Muscle of leg (tissue), 11 donors: ENCODE measurements around the gene PTGES2. TPM values are rescaled to one million over a fixed set of nuclear protein-coding genes. Genes with fewer than 3 reads are reported as not detected.
"Not testable (repeated sequence)": the region's sequence is repeated elsewhere in the genome, so short reads cannot be mapped to it uniquely, and the experiment has no call there.

ENCODE experiments used
- DNase-seq: peaks from one replicate; pipeline ENCODE4 v3.0.0; 2013
- H3K27ac ChIP-seq: one replicate; pipeline ENCODE4 v1.5.1; 2013; ENCODE audit warnings: mild to moderate bottlenecking, low read length, control low read depth
- H3K27me3 ChIP-seq: one replicate; pipeline ENCODE4 v1.6.1; 2013; ENCODE audit warnings: low read length; ENCODE audit not compliant: control insufficient read depth, insufficient read depth
- H3K36me3 ChIP-seq: one replicate; pipeline ENCODE4 v1.6.1; 2013; ENCODE audit warnings: low read length; ENCODE audit not compliant: control insufficient read depth, insufficient read depth
- H3K4me1 ChIP-seq: one replicate; pipeline ENCODE4 v1.6.1; 2013; ENCODE audit warnings: low read length; ENCODE audit not compliant: control insufficient read depth, insufficient read depth
- H3K4me3 ChIP-seq: one replicate; pipeline ENCODE4 v1.5.1; 2013; ENCODE audit warnings: low read length, control low read depth
- H3K9me3 ChIP-seq: replicated peaks from 2 replicates; pipeline ENCODE4 v1.6.1; 2013; ENCODE audit warnings: low read depth, low read length; ENCODE audit not compliant: control insufficient read depth
- WGBS: methylation state at CpG from one replicate; pipeline ENCODE4 v1.1.5; 2013; ENCODE audit warnings: missing lambda C conversion rate; ENCODE audit not compliant: insufficient coverage; 5-methylcytosine and 5-hydroxymethylcytosine counted together
- polyA plus RNA-seq, 8 donors: library from polyadenylated mRNA; unstranded; fragments of 120-200 nt; gene quantifications; one replicate each; pipeline versions ENCODE4 v1.2.1 to v1.2.3, GENCODE V29; 2013; ENCODE audit warnings: inconsistent platforms in 1 of 8, low replicate concordance in 1 of 8; ENCODE audit not compliant: insufficient read length in 8 of 8, insufficient read depth in 1 of 8
- total RNA-seq: library from RNA; stranded (reverse); fragments of 120-200 nt; gene quantifications from one replicate; pipeline ENCODE4 v1.2.4, GENCODE V29; 2013

Gene PTGES2
- total and polyA plus RNA-seq, 9 donors = 30.1 to 45.3 (median 41.3) TPM

DNA sequence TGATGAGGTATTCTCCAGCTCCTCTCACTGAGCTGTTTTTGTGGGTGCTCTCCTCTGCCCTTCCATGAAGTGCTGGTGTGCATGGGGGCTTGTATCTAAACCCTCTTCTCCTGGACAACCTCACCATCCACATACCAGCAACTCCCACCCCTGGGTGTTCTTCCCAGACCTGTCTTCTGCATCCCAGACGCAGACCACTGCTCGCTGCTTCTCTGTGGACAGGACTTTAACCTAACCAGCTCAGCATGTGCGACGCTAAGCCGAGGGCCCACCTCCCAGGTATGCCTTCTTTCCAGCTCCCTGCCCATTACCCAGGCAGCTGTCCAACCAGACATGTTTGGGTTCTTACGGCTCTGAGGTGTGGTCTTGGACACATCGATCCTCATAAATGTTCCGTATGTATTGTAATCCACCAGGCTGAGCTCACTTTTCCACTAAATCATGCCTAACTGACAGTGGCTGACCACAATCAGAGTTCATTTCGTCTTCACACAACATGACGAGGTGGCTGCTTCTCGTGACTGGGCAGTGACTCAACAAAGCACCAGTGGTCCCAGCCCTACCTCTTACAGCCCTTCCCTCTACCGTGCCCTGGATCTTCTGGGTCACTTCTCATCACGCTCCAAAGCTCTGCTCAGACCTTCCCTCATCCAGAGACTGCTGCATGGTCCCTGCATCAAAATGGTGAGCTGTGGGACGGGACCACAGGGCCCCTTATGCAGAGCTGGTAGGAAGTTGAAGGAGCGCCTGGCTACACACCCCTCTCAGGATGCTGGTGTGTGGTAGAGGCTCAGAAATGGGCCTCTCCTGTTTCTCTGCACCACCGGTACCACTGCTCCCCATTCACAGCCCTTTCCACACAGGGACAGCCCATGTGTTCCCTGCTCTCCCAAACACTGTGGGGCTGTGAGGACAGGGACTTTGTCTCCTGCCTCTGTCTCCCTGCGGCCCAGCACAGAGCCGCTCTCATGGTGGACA lies 9.6 kb upstream of the PTGES2 start:
- no peak for DNase-seq
- no peak overlapping the region for H3K4me3 ChIP-seq
- 81% methylated on average over 13 of the region's 18 CpGs for WGBS

DNA sequence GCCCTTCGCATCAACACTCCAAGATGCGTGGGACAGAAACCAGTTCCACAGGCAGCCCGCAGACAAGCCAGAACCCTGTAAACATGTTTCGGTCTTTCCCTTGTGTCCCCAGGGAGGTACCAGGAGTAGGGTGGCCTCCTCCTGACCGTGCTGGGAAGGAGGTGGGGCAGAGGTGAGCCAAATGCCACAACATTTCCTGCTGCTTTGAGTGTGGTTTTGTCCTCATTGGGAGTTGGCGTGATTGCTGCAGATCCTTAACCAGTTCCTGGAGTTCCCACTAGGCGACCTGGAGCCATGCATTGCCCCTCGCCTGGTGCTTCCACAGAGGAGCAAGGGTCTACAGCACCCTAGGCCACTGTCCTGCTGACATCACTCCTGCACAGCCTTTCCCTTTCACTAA lies 8.0 kb upstream of the PTGES2 start:
- H3K9me3 ChIP-seq, H3K36me3 ChIP-seq, H3K4me3 ChIP-seq, H3K27ac ChIP-seq, H3K27me3 ChIP-seq, DNase-seq: not testable (repeated sequence)
- 66% methylated on average over 4 of the region's 8 CpGs for WGBS
- peaks cover 30% of the 10 kb centered on the region for H3K4me1 ChIP-seq

More for the DNA sequence above, 9.6 kb upstream of the PTGES2 start:
- Histone ChIP-seq H3K36me3 (no peaks in the 10 kb centered on the region), H3K9me3 (no peaks in the 10 kb centered on the region), H3K4me1 (peaks cover 21% of the 10 kb centered on the region), H3K27me3 (peaks cover 4% of the 10 kb centered on the region), H3K27ac (no peak overlapping the region)

DNA sequence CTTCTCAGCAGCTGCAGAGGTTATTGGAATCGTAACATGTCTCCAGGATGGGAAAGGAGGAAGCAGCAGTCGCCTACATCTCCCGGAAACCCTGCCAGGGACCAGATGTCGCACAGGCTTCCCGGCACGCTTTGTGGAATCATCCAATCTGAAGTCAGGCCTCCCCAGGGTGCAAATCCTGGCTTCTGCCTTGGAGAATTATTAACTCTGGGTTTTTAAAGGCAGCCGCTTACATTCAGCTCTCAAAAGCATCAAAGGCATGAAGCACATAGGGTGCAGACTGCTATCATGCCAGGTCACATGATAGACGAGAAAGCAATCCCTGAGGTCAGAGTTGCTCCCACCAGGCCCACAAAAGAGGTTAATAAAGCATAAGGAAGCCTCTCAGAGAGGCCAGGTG lies 4.6 kb upstream of the PTGES2 start:
- not testable (repeated sequence) for H3K27me3 ChIP-seq, H3K9me3 ChIP-seq, H3K4me3 ChIP-seq, H3K36me3 ChIP-seq
- Histone ChIP-seq H3K27ac (peak overlapping the region; percentile 84), H3K4me1 (peaks cover 25% of the 10 kb centered on the region)
- 7% methylated on average over 7 of the region's 8 CpGs for WGBS
- peak; percentile 87 for DNase-seq

DNA sequence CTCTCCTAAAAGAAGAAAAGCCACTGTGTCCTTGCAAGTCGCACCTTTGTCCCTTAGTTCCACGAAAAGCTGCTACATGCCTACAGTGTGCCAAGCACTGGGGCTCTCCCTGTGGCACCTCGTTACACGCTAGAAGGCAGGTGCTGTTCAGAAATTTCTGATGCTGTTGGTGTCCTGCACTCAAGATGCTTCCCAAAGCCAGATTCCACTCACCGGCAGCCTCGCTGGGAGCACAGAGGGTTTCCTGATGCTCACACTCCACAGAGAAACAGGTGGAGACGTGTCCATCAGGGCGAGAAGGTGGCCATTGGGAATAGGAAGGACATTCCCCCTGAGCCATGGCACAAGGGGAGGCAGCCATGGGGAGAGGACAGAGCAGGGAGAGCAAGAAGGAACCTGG lies 3.8 kb upstream of the PTGES2 start:
- not testable (repeated sequence) for H3K27me3 ChIP-seq, H3K36me3 ChIP-seq, H3K9me3 ChIP-seq, DNase-seq, H3K4me3 ChIP-seq
- WGBS = 72% methylated on average over 6 of the region's 8 CpGs
- Histone ChIP-seq H3K4me1 (peaks cover 30% of the 10 kb centered on the region), H3K27ac (peak overlapping the region; percentile 84)

DNA sequence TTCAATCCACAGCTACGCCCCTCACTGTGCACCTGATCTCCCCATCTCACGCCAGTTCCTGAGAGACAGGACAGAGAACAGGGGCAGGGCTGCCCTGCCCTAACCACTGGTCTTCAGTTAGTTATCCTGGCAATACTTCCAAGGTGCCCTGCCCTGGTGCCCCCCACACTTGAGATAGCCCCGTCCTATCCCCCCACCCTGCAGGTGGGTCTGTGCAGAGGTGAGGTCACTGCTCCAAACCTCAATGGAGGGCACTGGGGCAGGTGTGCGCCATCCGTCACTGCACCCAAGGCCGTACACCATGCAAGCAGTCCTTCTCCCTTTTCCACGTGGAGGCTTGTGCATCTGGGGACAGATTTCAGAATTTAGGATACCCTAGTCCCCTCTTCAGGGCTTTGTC lies 3.1 kb upstream of the PTGES2 start:
- H3K4me1 ChIP-seq = peaks cover 37% of the 10 kb centered on the region
- not testable (repeated sequence) for H3K9me3 ChIP-seq, H3K27me3 ChIP-seq, H3K36me3 ChIP-seq, H3K4me3 ChIP-seq, H3K27ac ChIP-seq, DNase-seq
- WGBS = 83% methylated on average over 1 of the region's 7 CpGs

DNA sequence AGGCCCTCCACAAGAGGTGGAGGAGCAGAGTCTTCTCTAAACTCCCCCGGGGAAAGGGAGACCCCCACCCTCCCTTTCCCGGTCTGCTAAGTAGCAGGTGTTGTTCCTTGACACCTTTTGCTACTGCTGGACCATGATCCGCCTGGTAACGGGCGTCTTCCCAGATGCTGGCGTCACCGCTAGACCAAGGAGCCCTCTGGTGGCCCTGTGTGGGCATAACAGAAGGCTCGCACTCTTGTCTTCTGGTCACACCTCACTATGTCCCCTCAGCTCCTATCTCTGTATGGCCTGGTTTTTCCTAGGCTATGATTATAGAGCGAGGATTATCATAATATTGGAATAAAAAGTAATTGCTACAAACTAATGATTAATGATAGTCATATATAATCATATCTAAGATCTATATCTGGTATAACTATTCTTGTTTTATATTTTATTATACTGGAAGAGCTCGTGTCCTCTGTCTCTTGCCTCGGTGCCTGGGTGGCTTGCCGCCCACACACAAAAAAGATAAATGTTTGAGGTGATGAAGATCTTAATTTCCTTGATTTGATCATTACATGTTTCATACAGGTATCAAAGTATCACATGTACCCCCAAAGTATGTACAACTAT lies 2.6 kb upstream of the PTGES2 start:
- not testable (repeated sequence) for H3K27me3 ChIP-seq, DNase-seq
- peaks cover 39% of the 10 kb centered on the region for H3K4me1 ChIP-seq

DNA sequence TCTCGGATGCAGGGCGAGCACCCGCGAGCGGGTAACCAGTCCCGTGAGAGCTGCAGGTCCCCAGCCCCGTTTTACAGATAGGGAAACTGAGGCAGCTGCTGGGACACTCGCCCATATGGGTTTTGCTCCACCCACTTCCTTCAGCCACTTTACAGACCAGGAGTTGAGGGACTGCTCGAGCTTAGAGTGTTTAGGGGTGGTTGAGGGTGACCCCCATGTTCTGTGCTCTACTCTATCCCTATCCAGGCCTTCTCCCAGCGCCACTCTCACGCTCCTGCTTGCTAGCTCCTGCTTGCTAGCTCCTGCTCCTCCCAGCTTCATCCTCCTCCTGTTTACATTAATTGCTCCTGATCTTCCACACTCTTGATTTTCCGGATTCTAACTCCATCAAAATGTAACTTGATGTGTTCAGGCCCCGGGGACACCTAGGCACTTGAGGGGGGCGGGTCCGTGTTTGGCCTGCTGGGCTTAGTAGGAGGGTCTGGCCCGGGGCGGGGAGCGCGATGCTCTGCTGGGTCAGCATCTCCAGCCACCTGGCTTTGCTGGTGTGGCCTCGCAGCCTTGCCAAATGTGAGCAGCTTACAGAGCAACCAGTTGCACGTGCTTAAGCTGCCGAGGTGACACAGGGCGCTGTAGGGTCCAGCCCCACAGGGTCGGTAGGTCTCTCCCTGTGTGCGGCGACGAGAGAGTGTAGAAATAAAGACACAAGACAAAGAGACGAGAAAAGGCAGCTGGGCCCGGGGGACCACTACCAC lies 1.5 kb upstream of the PTGES2 start:
- Histone ChIP-seq H3K27me3 (no peaks in the 10 kb centered on the region), H3K27ac (no peak overlapping the region), H3K9me3 (no peaks in the 10 kb centered on the region), H3K36me3 (peaks cover 13% of the 10 kb centered on the region), H3K4me3 (peak overlapping the region; percentile 99), H3K4me1 (peaks cover 39% of the 10 kb centered on the region)
- peak; percentile 40 for DNase-seq
- 64% methylated on average over 19 of the region's 29 CpGs for WGBS

More for the DNA sequence above, 2.6 kb upstream of the PTGES2 start:
- not testable (repeated sequence) for H3K27ac ChIP-seq, H3K9me3 ChIP-seq, H3K4me3 ChIP-seq, H3K36me3 ChIP-seq
- no CpG with 5 or more reads among the region's 12 CpGs for WGBS

DNA sequence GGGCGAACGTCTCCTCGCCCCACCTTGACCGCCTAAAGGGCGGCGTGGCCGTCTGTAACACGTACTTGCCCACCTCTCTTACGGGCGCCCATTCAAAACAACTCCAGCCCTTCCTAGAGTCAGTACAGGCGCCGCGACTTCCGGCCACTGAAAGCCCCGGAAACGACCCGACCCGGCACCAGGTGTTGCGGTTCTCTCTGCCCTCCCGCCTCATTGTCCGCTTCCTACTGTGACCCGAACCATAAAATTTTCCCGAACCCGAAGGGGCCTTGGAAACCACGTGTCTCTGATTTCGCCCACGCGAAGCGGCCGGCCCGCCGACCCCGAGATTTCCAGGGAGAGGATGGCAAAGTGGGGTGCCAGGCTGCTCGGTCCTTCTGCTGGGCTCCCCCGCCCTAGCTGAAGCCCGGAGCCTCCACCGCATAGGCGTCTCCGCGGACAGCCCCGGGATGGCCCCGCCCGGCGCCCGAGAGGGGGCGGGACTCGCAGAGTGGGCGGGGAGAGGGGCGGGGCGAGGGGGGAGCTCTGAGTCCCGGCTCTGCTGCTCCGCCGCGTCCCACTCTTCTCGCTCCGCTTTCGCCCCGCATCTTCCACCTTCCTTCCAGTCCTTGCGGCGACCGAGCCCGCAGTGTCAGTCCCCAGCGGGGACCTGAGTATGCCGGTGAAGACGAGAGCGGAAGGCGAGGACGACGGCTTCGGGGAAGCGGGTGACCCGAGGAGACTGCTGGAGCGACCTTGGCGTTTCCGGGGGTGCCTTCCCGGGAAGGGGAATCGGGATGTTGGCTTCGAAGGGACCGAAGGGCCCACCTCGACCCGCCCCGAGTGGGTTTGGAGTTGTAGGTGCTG lies 684 bp upstream of the PTGES2 start:
- DNase-seq = peak; percentile 98
- Histone ChIP-seq H3K9me3 (no peaks in the 10 kb centered on the region), H3K4me1 (peaks cover 39% of the 10 kb centered on the region), H3K27me3 (no peaks in the 10 kb centered on the region), H3K36me3 (peaks cover 17% of the 10 kb centered on the region), H3K27ac (peak overlapping the region; percentile 97), H3K4me3 (peak overlapping the region; percentile 99)
- 0% methylated on average over 66 of the region's 82 CpGs for WGBS

DNA sequence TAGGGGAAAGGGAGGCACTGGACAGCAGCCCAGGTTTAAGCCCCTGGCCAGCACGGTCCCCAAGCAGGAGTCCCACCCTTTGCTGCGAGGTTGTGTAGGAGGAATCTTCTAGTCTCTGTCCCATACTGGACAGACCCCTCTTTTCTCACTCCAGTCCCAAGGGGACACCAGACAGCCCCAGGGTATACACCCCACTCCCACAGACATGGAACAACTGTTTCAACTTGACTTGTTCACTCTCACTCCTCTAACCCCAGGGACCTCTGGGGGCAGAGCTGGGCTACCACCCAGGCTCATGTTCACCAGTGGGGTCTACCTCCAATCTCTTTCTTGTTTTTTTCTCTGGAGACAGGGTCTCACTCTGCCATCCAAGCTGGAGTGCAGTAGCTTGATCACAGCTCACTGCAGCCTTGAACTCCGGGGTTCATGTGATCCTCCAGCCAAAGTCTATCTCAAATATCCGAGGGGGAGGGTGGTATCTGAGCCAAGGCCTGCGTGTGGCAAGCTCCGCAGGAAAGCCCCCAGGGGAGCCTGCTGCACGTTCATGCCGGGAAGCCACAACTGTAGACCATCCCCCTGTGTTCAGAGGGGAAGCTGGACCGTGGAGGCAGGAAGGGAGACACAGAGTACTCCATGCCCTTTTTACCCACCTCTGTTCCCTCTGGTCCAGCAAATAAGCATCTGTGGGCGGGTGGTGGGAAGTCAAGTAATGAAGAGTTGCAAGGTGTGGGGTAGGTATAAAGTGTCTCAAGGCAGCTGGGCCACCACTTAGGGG lies 1.8 kb downstream of the PTGES2 start:
- Histone ChIP-seq H3K4me3 (no peak overlapping the region), H3K9me3 (no peaks in the 10 kb centered on the region), H3K27me3 (no peaks in the 10 kb centered on the region), H3K4me1 (peaks cover 24% of the 10 kb centered on the region), H3K36me3 (peaks cover 35% of the 10 kb centered on the region), H3K27ac (no peak overlapping the region)
- WGBS = 33% methylated on average over 3 of the region's 10 CpGs
- no peak for DNase-seq
